CD8-positive, alpha-beta memory T cell (primary cell): Measurements from ENCODE around the gene CHID1. TPM values are rescaled to one million over a fixed set of nuclear protein-coding genes. Genes with fewer than 3 reads are reported as not detected.
A peak's percentile ranks its signal among the peaks of the same experiment; 100 is the strongest.

ENCODE experiments used
- CTCF ChIA-PET: fragments of 350-600 bp; sonication (Branson Sonifier 250); formaldehyde crosslinking; loops from one replicate; lab custom pipeline; 2021; ENCODE audit warnings: antibody characterized with exemption; lab: Charles Lee
- POLR2A ChIA-PET: fragments of 350-600 bp; sonication (Branson Sonifier 250); formaldehyde crosslinking; loops from one replicate; lab custom pipeline; 2021; ENCODE audit warnings: antibody characterized with exemption; lab: Charles Lee
- DNase-seq, 5 donors: peaks; one replicate each; pipeline versions ENCODE4 v3.0.0 to v3.0.0-alpha.2; 2020 to 2022; ENCODE audit warnings: mixed read lengths in 1 of 5
- H3K27ac ChIP-seq: one replicate; pipeline ENCODE4 v1.7.0; 2013; ENCODE audit warnings: low read depth, mild to moderate bottlenecking, low read length, moderate library complexity
- H3K27me3 ChIP-seq: 2 replicates; pipeline ENCODE4 v1.7.0; 2013; ENCODE audit warnings: low read length, mild to moderate bottlenecking; ENCODE audit not compliant: insufficient read depth, poor library complexity, severe bottlenecking
- H3K36me3 ChIP-seq: 2 replicates; pipeline ENCODE4 v1.7.0; 2013; ENCODE audit warnings: mild to moderate bottlenecking, low read length, moderate library complexity; ENCODE audit not compliant: insufficient read depth
- H3K4me1 ChIP-seq: 2 replicates; pipeline ENCODE4 v1.7.0; 2013; ENCODE audit warnings: mild to moderate bottlenecking, low read length, moderate library complexity; ENCODE audit not compliant: insufficient read depth
- H3K4me3 ChIP-seq: 2 replicates; pipeline ENCODE4 v1.7.0; 2013; ENCODE audit warnings: mild to moderate bottlenecking, low read length
- H3K9me3 ChIP-seq: 2 replicates; pipeline ENCODE4 v1.7.0; 2013; ENCODE audit warnings: mild to moderate bottlenecking, low read length
- H3K27ac Mint-ChIP-seq, 8 donors: one replicate each; pipeline ENCODE4 v1.8.0; 2020 to 2021; ENCODE audit warnings: mixed read lengths in 8 of 8, mild to moderate bottlenecking in 6 of 8, inconsistent platforms in 3 of 8, moderate library complexity in 3 of 8
- H3K27me3 Mint-ChIP-seq, 2 donors: one replicate each; pipeline ENCODE4 v1.8.0; 2020 to 2021; ENCODE audit warnings: mixed read lengths in 2 of 2, mild to moderate bottlenecking in 1 of 2, moderate library complexity in 1 of 2
- H3K36me3 Mint-ChIP-seq, 3 donors: one replicate each; pipeline ENCODE4 v1.8.0; 2020 to 2021; ENCODE audit warnings: mixed read lengths in 3 of 3, inconsistent platforms in 1 of 3, mild to moderate bottlenecking in 1 of 3
- H3K4me1 Mint-ChIP-seq, 3 donors: one replicate each; pipeline ENCODE4 v1.8.0; 2020 to 2021; ENCODE audit warnings: mixed read lengths in 3 of 3, inconsistent platforms in 1 of 3, mild to moderate bottlenecking in 1 of 3
- H3K4me3 Mint-ChIP-seq, 7 donors: one replicate each; pipeline ENCODE4 v1.8.0; 2020 to 2021; ENCODE audit warnings: mixed read lengths in 7 of 7, mild to moderate bottlenecking in 6 of 7, moderate library complexity in 4 of 7, inconsistent platforms in 2 of 7
- H3K9me3 Mint-ChIP-seq, 5 donors: one replicate each; pipeline ENCODE4 v1.8.0; 2020 to 2022; ENCODE audit warnings: mixed read lengths in 5 of 5, mild to moderate bottlenecking in 3 of 5, moderate library complexity in 2 of 5, inconsistent platforms in 1 of 5
- polyA plus RNA-seq: library from polyadenylated mRNA; unstranded; fragments of 300-500 nt; fragmentation: Illumina TruSeq; gene quantifications from one replicate; pipeline ENCODE4 v1.2.3, GENCODE V29; 2021
- total RNA-seq, 2 experiments: library from RNA; stranded (reverse); gene quantifications; one replicate each; pipeline ENCODE4 v1.2.3, GENCODE V29; 2021

Gene CHID1
- total RNA-seq (10 to 100 TPM; 87.2 to 94.1 TPM), polyA plus RNA-seq (57.1 TPM)

DNA sequence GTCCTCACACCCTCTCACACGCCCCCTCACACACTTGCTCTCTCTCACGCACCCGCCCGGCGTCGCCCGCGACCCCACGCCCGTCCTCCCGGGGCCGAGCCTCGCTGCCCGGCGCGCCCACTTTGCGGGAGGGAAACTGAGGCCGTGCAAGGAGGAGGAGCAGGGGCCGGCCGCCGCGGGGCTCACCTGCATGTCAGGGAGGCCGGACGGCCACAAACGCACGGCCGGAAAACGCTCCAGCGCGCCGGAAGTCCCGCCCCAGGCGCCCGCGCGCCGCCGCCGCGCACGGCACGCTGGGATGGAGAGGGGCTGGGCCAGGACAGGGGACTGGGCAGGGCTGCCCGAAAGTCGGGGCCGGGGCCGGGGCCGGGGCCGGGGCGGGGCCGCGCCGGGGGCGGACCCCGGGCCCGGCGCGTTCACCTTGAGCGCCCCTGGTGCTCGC, at the start of gene CHID1:
TSS of gene CHID1 (minus strand) at position 222 of the 442 bp plus-strand sequence. CDS start 5,994 bp downstream, outside the sequence.
- peak within 1 kb of the TSS; percentile 59 for H3K4me3 ChIP-seq
- no peaks in the 10 kb centered on the region for H3K9me3 ChIP-seq
- H3K27ac ChIP-seq, result peak within 1 kb of the TSS; percentile 67
- H3K4me1 Mint-ChIP-seq, result peaks cover 9 to 30% (median 13%) of the 10 kb centered on the region in 3 donors
- CTCF ChIA-PET, result interaction anchor here (1.9 kb wide), 1 partner anchor 14 kb away, joined by 7 read pairs; no protein-coding TSS in a partner anchor
- no peaks in the 10 kb centered on the region for H3K27me3 Mint-ChIP-seq
- no peaks in the 10 kb centered on the region for H3K27me3 ChIP-seq
- H3K9me3 Mint-ChIP-seq, result no peaks in the 10 kb centered on the region
- peaks cover 0 to 11% (median 0%) of the 10 kb centered on the region in 3 donors for H3K36me3 Mint-ChIP-seq
- POLR2A ChIA-PET, result interaction anchor here (0.6 kb wide), 1 partner anchor 661 kb away, joined by 3 read pairs; the partner anchor contains the start of gene DUSP8
- H3K4me3 Mint-ChIP-seq, result peak within 1 kb of the TSS; percentile 89 to 95 (median 92)
- peaks cover 15% of the 10 kb centered on the region for H3K4me1 ChIP-seq
- H3K36me3 ChIP-seq, result no peaks in the 10 kb centered on the region
- H3K27ac Mint-ChIP-seq, result peak within 1 kb of the TSS; percentile 60 to 94 (median 76)
- DNase-seq, result peak; percentile 70 to 82 (median 76)

- no peak for DNase-seq
- ChIA-PET POLR2A (no interaction called here), CTCF (no interaction called here)
- Mint-ChIP-seq H3K36me3 (peaks cover 0 to 63% (median 11%) of the 10 kb centered on the region in 3 donors), H3K9me3 (no peaks in the 10 kb centered on the region), H3K4me1 (peaks cover 10 to 24% (median 16%) of the 10 kb centered on the region in 3 donors), H3K4me3 (no peak overlapping the region), H3K27ac (peak overlapping the region in 2 of 8 donors; percentile 14 to 29), H3K27me3 (no peaks in the 10 kb centered on the region)
- peaks cover 7% of the 10 kb centered on the region for H3K36me3 ChIP-seq
- H3K4me3 ChIP-seq, result no peak overlapping the region
- H3K27me3 ChIP-seq, result no peaks in the 10 kb centered on the region
- no peaks in the 10 kb centered on the region for H3K9me3 ChIP-seq
- no peaks in the 10 kb centered on the region for H3K4me1 ChIP-seq
- H3K27ac ChIP-seq, result no peak overlapping the region
Observed at GRCh38 chr11:959608-960007, 49.0 kb upstream of the CHID1 start.

GRCh38 chr11:959027-959426, 48.4 kb upstream of the CHID1 start:
- no peaks in the 10 kb centered on the region for H3K9me3 ChIP-seq
- Mint-ChIP-seq H3K27ac (peak overlapping the region in 1 of 8 donors; percentile 81), H3K9me3 (no peaks in the 10 kb centered on the region), H3K4me1 (peaks cover 16 to 30% (median 19%) of the 10 kb centered on the region in 3 donors), H3K4me3 (no peak overlapping the region), H3K36me3 (peaks cover 0 to 59% (median 11%) of the 10 kb centered on the region in 3 donors), H3K27me3 (no peaks in the 10 kb centered on the region)
- H3K27ac ChIP-seq, result no peak overlapping the region
- CTCF ChIA-PET, result no interaction called here
- no peaks in the 10 kb centered on the region for H3K27me3 ChIP-seq
- H3K4me3 ChIP-seq, result no peak overlapping the region
- POLR2A ChIA-PET, result no interaction called here
- DNase-seq, result no peak
- peaks cover 7% of the 10 kb centered on the region for H3K36me3 ChIP-seq
- H3K4me1 ChIP-seq, result no peaks in the 10 kb centered on the region

- H3K9me3 ChIP-seq, result no peaks in the 10 kb centered on the region
- no peak for DNase-seq
- H3K27ac ChIP-seq, result no peak overlapping the region
- H3K4me3 Mint-ChIP-seq, result no peak overlapping the region
- peak overlapping the region in 2 of 8 donors; percentile 22 to 56 for H3K27ac Mint-ChIP-seq
- H3K27me3 ChIP-seq, result no peaks in the 10 kb centered on the region
- POLR2A ChIA-PET, result no interaction called here
- H3K4me3 ChIP-seq, result no peak overlapping the region
- no peaks in the 10 kb centered on the region for H3K9me3 Mint-ChIP-seq
- CTCF ChIA-PET, result no interaction called here
- H3K4me1 Mint-ChIP-seq, result peaks cover 17 to 36% (median 19%) of the 10 kb centered on the region in 3 donors
- H3K36me3 Mint-ChIP-seq, result peaks cover 0 to 55% (median 11%) of the 10 kb centered on the region in 3 donors
- H3K36me3 ChIP-seq, result peaks cover 7% of the 10 kb centered on the region
- H3K27me3 Mint-ChIP-seq, result no peaks in the 10 kb centered on the region
- H3K4me1 ChIP-seq, result no peaks in the 10 kb centered on the region
Observed at GRCh38 chr11:958101-958500, 47.5 kb upstream of the CHID1 start.

GRCh38 chr11:957212-957920, 46.8 kb upstream of the CHID1 start:
- no peak for DNase-seq
- Mint-ChIP-seq H3K4me1 (peaks cover 23 to 44% (median 25%) of the 10 kb centered on the region in 3 donors), H3K4me3 (no peak overlapping the region), H3K36me3 (peaks cover 0 to 55% (median 11%) of the 10 kb centered on the region in 3 donors), H3K27me3 (no peaks in the 10 kb centered on the region), H3K27ac (peak overlapping the region in 1 of 8 donors; percentile 56), H3K9me3 (no peaks in the 10 kb centered on the region)
- H3K4me1 ChIP-seq, result no peaks in the 10 kb centered on the region
- no peak overlapping the region for H3K4me3 ChIP-seq
- ChIA-PET POLR2A (no interaction called here), CTCF (no interaction called here)
- H3K36me3 ChIP-seq, result peaks cover 7% of the 10 kb centered on the region
- H3K27ac ChIP-seq, result no peak overlapping the region
- H3K27me3 ChIP-seq, result no peaks in the 10 kb centered on the region
- H3K9me3 ChIP-seq, result no peaks in the 10 kb centered on the region

DNA sequence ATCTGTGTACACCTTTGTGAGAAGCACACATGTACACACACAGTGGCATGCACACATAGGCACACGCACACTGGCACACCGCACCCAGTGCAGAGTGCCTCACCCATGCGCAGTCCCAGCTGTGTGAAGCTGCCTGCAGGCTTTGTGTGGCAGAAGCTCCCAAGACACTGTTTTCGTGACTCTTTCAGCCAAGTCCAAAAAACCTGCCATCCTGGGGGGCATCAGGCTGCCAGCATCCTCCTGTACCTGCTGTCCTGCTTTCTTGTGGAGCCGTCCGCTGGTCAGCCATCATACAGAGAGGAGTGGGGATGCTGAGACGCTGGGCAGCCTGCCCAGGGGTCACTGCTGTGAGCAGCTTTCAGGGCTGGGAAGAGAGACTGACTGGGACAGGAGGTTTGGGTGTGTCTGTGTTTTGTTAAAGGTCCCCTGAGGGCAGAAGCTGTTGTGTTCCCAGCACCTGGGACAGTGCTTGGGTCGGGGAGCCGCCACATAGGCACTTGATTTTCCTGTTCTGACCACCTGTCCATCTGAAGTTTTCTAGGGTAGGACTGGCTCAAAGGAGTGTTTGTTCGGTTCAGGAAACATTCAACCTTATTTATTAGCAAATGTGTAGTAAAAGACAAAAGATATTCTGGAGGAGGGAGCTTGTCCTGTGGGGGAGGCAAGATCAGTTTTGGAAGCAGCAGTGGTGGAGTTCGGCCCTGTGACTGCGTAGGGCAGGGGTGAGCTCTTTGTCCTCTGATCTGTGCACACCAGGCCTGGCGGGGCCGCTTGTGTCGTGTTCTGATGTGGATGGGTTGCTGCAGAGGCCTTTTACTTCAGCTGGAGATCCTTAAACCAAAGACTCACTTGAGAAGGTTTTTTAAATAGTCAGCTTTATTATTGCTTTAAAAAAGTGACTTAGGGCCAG, 44.8 kb upstream of the CHID1 start:
- ChIA-PET POLR2A (no interaction called here), CTCF (no interaction called here)
- Mint-ChIP-seq H3K27me3 (no peaks in the 10 kb centered on the region), H3K4me3 (peak overlapping the region in 1 of 7 donors; percentile 54), H3K4me1 (peaks cover 31 to 47% (median 33%) of the 10 kb centered on the region in 3 donors), H3K9me3 (no peaks in the 10 kb centered on the region), H3K27ac (peak overlapping the region in 6 of 8 donors; percentile 23 to 84 (median 76)), H3K36me3 (peaks cover 0 to 45% (median 7%) of the 10 kb centered on the region in 3 donors)
- no peaks in the 10 kb centered on the region for H3K4me1 ChIP-seq
- H3K27me3 ChIP-seq, result no peaks in the 10 kb centered on the region
- H3K36me3 ChIP-seq, result peaks cover 7% of the 10 kb centered on the region
- H3K27ac ChIP-seq, result no peak overlapping the region
- no peaks in the 10 kb centered on the region for H3K9me3 ChIP-seq
- no peak for DNase-seq
- H3K4me3 ChIP-seq, result no peak overlapping the region

- no peak overlapping the region for H3K4me3 ChIP-seq
- Mint-ChIP-seq H3K4me1 (peaks cover 31 to 49% (median 33%) of the 10 kb centered on the region in 3 donors), H3K27me3 (no peaks in the 10 kb centered on the region), H3K9me3 (peaks cover 0 to 4% (median 0%) of the 10 kb centered on the region in 5 donors), H3K27ac (peak overlapping the region in 6 of 8 donors; percentile 38 to 58 (median 48)), H3K4me3 (no peak overlapping the region), H3K36me3 (peaks cover 5 to 46% (median 11%) of the 10 kb centered on the region in 3 donors)
- no peaks in the 10 kb centered on the region for H3K27me3 ChIP-seq
- H3K9me3 ChIP-seq, result peaks cover 5% of the 10 kb centered on the region
- H3K36me3 ChIP-seq, result peaks cover 3% of the 10 kb centered on the region
- no peak for DNase-seq
- ChIA-PET POLR2A (interaction anchor here (0.5 kb wide), 1 partner anchor 27 kb away, joined by 8 read pairs; no protein-coding TSS in a partner anchor), CTCF (interaction anchor here (0.6 kb wide), 1 partner anchor 15 kb away, joined by 3 read pairs; no protein-coding TSS in a partner anchor)
- no peak overlapping the region for H3K27ac ChIP-seq
- H3K4me1 ChIP-seq, result no peaks in the 10 kb centered on the region
Observed at GRCh38 chr11:954392-955153, 44.0 kb upstream of the CHID1 start.
